GM21515 (cell line): ENCODE results near the gene CHAC1.
"Not testable (repeated sequence)": the region's sequence is repeated elsewhere in the genome, so short reads cannot be mapped to it uniquely, and the experiment has no call there.

Experiments used
- ATAC-seq: cut with Tn5 transposase; IDR thresholded peaks from one replicate; pipeline ENCODE4 v1.9.1; 2021; ENCODE audit not compliant: unreplicated experiment

Gene CHAC1

DNA sequence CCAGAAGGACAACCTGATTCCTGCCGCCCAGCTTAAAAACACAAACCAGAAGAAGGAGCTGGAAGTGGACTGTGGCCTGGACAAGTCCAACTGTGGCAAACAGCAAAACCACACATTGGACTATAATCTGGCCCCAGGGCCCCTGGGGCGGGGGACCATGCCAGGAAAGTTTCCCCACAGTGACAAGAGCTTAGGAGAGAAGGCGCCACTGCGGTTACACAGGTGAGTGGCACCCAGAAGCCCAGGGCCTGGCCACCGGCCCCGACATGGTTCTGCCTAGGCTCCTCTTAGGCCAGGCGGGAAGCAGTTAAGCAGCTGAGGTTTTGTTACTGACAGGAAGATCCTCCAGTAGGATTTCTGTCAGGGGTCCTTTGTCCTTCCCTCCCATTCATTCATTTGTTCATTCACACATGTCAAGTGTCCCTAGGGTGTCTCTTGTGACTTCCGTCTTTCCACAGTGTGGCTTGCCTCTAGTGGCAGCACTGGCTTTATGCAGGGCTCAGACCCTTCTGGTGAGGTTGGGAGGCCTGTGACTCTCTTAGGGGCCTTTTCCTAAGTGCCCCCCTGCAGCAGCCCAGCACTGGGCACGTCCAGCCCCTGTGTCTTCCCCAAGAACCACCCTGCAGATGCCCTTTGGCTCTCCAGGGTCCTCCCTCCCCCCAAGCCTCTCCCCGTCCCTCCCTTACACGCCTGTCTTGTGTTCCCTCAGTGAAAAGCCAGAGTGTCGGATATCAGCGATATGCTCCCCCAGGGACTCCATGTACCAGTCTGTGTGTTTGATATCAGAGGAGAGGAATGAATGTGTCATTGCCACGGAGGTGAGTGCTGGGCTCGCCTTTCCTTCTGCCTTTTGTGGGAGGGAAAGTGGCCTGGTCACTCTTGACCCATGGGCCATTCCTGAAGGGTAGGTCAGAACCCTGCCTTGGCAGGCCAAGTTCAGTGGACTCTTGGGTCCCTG lies 16.3 kb upstream of the CHAC1 start:
- ATAC-seq, result no peak

DNA sequence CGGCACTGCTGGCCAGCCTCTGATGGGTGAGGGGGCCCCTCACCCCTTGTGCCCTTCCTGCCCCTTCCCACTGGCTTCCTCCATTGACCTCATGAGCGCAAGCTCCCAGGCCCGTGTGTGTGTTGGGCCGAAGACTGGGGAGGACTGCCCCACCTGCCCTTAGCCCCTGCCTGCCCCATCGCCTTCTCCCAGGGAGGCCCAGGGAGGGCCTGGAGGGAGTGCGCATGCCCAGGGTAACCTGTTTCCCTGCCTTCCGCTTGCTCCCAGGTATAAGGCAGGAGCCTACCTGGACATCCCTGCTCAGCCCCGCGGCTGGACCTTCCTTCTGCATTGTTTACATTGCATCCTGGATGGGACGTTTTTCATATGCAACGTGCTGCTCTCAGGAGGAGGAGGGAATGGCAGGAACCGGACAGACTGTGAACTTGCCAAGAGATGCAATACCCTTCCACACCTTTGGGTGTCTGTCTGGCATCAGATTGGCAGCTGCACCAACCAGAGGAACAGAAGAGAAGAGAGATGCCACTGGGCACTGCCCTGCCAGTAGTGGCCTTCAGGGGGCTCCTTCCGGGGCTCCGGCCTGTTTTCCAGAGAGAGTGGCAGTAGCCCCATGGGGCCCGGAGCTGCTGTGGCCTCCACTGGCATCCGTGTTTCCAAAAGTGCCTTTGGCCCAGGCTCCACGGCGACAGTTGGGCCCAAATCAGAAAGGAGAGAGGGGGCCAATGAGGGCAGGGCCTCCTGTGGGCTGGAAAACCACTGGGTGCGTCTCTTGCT lies 15.3 kb upstream of the CHAC1 start:
- no peak for ATAC-seq

DNA sequence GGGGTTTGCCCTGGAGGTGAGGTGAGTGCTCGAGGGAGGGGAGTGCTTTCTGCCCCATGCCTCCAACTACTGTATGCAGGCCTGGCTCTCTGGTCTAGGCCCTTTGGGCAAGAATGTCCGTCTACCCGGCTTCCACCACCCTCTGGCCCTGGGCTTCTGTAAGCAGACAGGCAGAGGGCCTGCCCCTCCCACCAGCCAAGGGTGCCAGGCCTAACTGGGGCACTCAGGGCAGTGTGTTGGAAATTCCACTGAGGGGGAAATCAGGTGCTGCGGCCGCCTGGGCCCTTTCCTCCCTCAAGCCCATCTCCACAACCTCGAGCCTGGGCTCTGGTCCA lies 14.8 kb upstream of the CHAC1 start:
- ATAC-seq, result no peak

DNA sequence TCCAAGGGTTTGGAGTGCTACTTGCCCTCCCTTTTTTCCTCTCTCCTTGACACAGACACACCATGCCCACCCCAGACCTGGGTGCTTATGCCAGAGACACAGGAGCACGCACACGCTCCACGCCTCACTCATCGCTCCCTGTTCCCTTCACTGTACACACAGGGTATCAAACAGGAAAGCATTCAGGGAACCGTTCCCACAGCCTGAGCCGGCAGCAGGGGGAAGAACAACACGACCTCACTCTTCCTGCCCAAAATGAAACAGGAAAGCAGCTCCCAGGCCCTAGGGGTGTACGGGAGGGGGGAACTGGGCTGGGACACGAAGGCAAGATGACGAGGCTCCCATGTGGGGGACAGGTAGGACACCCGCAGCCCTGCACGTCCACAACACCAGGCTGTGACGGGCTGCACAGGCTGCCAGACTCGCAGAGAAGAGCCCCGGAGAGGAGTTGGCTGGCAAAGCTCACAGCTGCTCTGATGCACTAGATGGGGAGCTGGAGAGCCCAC lies 12.9 kb upstream of the CHAC1 start:
- ATAC-seq, result no peak

DNA sequence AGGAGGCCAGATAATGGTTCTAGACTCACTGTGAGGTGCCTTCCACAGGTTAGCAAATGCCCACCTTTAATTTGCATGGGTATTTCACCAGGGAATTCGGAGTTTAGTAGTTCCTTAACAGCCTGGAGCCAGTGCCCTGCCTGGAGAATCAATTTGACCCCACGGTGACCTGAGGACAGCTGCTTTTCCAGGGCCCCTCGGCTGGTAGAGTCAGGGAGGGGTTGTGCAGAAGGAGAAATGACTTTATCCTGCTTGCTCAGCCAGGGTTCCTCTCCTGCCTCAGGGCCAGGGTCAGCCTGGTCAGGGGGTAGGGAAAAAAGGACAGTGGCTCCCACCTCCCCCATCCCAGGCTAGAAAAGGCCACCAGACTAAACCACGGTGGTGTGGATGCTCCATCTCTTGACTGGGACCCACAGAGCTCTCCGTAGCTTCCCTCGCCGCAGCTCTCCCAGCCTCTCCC lies 12.2 kb upstream of the CHAC1 start:
- no peak for ATAC-seq

DNA sequence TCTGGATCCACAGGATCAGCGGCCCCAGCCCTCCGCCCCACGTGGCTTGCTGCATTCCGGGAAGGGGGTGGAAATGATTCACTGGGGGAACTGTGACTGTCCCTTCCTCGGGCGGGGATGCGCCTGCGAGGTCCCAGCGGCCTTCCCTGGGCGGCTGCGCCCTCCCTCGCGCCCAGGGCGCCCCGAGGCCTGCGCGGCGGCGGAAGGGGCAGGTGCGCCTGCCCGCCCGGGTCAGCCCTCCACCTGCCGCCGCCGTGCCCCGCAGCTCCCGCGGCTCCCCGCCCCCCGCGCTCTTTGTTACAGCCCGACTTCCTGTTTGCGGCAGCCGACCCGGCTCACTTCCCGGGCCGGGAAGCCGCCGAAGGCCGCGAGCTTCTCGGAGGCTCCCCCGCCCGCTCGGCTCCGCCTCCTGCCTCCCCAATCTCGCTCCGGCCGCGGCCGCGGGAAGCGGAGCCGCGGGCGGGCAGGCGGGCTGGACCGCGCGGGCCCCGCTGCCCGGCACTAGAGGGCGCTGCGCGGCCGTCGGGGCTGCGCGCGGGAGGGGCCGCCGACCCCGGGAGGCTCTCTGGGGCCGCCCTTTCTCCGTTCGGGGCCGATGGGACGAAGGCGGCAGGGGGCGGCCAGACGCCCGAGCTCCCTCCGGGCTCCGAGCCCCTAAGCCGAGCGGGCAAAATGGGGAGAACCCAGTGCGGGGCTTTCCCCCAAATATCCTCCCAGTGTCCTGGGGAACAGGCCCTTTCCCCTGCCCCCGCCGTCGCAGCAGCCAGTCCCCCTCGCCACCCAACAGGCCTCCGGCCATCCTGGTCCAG lies 11.5 kb upstream of the CHAC1 start:
- ATAC-seq, result peak; percentile 56

DNA sequence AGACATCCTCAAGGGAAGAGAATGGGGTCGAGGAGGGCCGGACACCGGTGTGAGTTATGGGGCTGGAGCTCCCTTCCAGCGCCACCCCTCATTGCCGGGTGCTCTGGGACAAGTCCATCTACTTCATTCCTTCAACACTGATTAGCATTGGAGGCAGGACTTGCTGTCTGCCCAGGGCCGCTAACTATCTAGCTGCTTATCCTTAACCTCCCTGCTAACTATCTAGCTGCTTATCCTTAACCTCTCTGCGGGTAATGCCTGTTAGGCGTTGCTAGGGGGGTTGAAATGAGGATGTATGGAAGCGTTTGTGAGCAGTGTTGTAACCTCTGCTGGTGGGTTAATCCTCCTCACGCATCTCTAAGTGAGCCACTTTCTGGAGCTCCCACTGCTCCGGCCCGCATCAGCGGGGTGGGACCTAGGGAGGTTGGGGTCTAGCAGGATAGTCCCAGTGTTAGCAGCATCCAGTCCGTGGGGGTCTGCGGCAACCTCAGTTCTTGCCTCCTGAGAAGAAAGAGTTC lies 10.9 kb upstream of the CHAC1 start:
- no peak for ATAC-seq

DNA sequence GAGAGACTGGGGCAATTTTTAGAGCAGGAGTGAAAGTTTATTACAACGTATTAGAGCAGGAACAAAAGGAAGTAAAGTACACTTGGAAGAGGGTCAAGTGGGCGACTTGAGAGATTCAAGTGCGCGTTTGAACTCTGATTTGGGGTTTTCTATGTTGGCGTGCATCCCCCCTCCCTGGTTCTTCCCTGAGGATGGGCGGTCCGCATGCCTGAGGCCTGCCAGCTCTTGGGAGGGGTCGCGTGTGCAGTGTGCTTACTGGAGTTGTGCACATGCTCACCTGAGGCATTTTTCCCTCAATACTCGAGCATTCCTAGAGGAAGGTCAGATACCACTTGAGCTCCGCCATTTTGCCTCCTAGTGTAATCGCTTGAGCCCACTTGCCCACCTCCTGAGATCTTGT lies 10.4 kb upstream of the CHAC1 start:
- no peak for ATAC-seq

DNA sequence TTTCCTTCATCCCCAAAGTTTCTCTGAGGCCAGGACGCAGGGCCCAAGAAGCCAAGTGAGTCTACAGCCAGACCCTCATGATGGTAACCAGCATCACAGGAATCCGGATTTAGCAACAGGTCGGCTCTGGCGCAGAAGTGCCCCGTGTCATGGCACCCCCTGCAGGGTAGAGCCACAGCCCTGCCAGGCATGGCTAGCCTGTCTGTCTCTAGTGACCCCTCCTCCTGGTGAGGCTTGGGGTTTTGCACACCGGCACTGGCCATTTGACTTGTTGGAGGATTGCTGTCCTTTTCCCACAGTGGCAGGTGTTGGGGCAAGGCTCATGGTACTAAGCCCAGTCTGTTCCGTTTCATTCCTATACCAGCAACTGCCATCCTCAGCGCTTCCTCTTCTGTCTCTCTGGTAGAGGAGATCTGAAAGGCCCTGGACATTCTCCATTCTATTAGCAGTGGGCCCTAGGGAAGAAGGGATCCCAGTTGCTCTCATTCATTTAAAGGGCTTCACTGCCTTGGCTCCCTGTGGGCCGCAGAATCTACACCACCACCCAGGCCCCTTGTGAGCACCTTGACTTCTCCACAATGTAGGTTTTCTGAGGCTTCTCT lies 9.4 kb upstream of the CHAC1 start:
- no peak for ATAC-seq

DNA sequence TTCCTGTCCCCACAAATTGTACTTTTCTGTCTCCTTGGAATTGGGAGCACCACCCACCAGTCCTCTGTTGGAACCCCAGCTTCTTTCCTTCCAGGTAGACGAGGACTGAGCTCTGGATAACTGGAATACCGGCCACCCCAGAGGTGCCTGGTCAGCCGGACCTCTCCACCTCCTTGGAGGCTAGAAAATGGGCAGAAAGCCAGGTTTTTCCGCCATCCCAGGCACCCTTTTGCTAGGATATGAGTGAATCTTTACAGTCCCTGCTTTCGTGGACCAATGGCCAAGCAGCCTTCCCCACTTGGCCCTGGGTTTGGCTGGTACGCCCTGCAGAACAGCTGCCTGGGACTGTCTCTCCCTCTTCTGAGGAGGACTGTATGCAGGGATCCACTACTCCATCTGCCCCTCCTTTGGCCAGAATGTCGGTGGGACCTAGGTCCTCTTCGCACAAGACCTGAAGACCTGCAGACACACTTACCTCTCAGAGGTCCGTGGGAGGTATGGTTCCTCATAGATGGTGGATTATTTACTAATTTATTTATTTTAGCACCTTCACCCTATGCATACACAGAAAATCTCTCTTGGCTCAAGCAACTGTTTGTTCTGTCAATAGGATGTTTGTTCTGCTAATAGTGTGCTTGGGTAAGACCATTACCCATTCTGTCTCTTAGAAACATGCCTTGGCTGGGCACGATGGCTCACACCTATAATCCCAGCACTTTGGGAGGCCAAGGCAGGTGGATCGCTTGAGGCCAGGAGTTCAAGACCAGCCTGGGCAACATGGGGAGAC lies 8.6 kb upstream of the CHAC1 start:
- no peak for ATAC-seq

DNA sequence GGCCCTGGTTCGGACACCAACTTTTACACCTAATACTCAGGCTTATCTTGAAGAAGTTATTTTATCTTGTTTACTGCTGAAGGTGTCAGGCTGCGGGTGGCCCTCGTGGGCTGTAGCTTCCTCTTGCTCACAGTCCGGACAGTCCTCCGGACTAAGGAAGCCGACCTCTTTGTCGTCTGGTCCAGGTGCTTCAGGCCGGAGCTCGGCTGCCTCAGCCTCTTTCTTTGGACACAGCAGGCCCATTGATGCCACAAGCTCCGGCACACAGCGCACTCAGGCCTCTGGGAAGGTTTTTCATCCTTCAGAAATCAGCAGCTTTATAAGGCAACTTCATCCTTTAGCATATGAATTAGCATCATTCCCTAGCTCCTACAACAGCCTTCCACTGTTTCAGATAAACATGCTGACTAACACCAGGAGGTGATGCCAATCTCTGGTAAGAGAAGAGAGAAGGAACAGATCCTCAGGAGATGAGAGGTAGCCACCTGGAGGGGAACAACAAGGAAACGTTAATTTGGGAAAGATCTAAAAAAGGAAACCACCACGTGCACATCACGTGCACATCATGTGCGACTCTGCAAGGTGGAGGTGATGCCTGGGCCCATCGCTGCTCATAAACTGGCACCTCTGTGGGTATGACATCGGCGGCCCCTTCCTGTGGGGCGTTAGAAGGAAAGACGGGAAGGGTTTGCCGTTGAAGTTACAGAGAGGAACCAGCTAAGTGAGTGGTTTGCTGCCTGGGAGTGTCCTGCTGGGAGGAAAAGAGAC lies 4.4 kb upstream of the CHAC1 start:
- no peak for ATAC-seq

DNA sequence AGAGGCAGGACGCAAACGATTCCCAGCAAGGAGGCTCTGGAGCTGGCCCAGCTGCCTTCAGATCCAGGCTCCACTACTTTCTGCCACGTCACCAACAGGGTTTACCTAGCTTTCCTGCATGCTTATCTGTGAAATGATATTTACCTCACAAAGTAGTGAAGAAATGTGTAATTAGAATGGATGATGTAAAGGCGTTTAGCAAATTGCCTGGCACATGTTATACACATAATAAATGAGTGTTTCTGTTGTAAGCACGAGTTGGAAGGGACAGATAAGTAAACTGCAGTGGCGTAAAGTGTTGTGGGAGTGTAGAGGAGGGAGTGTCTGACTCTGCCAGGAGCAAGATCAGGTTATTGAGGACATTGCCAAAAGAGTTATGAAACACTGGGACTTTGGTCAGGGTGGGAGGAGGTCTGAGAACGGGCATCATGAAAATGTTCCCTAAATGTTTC lies 3.5 kb upstream of the CHAC1 start:
- ATAC-seq, result no peak

DNA sequence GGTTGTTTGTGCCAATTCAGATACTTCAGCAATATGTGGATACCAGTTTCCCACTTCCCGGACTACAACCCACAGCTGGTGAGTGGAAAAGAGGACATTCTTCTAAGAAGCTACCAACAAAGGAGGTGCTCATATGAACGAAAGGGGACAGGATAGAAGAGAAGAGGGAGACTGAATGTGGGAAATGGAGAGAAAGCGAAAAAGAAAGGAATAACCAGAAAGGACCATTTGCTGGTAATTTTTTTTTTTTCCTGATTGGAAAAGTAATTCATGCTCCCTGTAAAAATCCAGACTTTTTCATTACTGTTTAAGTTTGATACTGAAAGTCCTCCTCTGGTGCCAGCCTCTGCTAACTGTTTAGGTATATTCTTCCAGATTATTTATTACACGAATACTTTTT lies 1.5 kb upstream of the CHAC1 start:
- no peak for ATAC-seq

DNA sequence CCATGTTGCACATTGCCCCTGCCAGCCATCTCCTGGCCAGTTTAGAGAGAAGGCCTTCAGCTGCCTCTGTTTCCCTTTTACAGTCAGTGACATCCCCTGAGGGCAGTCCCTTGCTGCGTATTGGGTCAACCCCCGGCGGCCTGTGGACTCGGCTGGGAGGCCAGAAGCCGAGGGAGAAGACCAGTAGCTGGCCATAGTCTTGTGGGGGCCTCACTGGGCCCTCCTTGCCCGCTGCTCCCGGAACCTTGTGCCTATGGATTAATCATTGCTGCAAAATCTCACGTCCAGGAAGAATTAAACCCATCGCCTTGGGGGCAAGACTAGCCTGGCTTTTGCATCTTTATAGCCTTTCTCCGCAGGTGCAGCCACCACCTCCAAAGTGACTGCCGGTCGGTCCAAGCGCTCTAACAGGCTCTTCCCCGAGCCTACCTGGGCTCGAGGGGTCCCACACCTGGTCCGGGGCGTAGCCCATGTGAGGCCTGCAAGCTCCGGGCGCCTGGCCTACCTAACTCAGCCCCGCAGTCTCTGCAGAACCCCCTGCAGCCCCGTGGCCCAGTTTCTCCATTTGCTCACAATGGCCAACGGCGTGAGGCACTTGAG lies 870 bp upstream of the CHAC1 start:
- no peak for ATAC-seq

DNA sequence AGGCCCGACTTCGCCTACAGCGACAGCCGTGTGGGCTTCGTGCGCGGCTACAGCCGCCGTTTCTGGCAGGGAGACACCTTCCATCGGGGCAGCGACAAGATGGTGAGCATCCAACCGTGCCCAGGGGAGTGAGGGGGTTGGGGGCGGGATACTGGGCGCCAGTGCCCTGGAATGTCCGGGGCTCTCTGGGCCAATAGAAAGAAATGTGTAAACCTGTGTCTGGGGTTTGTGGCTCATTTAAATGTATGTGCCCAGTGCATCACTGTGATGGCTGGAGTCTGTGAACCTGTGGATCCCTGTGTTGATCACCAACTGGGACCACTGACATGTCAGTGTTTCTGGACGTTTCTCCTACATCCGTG lies 423 bp downstream of the CHAC1 start:
- no peak for ATAC-seq

DNA sequence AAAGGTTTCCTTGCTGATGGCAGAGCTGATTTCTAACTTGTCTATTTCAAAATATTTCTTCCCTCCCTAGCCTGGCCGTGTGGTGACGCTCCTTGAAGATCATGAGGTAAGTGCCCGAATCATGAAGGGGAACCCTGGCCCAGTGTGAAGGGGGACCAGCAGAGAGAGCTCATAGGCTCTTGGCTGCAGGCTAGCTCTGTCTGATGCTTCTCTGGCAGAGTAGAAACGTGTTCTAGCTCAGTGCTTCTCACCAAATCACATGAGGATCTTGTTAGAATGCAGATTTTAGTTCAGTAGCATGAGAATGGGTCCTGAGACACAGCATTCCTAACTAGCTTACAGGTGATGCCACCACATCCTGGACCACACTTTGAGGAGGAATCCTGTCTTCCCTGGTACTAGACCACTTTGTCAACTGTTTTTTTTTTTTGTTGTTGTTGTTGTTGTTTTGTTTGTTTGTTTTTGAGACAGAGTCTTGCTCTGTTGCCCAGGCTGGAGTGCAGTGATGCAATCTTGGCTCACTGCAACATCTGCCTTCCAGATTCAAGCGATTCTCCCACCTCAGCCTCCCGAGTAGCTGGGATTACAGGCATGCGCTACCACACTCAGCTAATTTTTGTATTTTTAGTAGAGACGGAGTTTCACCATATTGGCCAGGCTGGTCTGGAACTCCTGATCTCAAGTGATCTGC lies 1.0 kb downstream of the CHAC1 start:
- not testable (repeated sequence) for ATAC-seq

DNA sequence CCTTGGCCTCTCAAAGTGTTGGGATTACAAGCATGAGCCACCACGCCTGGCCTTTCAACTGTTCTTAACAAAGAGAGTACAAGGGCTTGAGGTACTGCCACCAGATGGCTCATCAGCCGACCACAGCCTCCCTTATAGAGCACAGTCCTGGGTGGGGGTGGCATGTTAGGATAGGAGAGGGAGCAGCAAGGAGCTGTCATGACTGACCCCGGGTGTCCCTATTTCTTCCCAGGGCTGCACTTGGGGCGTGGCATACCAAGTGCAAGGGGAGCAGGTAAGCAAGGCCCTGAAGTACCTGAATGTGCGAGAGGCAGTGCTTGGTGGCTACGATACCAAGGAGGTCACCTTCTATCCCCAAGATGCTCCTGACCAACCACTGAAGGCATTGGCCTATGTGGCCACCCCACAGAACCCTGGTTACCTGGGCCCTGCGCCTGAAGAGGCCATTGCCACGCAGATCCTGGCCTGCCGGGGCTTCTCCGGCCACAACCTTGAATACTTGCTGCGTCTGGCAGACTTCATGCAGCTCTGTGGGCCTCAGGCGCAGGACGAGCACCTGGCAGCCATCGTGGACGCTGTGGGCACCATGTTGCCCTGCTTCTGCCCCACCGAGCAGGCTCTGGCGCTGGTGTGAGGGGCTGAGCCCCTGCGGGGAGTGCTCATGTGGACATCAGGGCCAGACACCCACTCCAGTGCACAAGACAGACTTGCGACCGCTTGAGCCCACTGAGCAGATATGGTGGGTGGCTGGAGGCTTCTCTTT lies 2.1 kb downstream of the CHAC1 start:
- ATAC-seq, result no peak
